PFSK-1 (cell line): ENCODE results near the gene MCTP1.

ENCODE experiments used
- POLR2AphosphoS5 ChIP-seq: IDR thresholded peaks from 2 replicates; pipeline ENCODE4 v1.6.1; 2012; ENCODE audit warnings: low read depth, mild to moderate bottlenecking, control low read depth, low read length, moderate library complexity
- SIN3A ChIP-seq: IDR thresholded peaks from 2 replicates; pipeline ENCODE4 v1.6.1; 2012; ENCODE audit warnings: mild to moderate bottlenecking, low read length, moderate library complexity, borderline replicate concordance; ENCODE audit not compliant: insufficient read depth
- TAF1 ChIP-seq: IDR thresholded peaks from 2 replicates; pipeline ENCODE4 v1.6.1; 2012; ENCODE audit warnings: low read length, control low read depth, borderline replicate concordance; ENCODE audit not compliant: insufficient read depth
- TF ChIP-seq, protein P1 (sequence below), 2 experiments: IDR thresholded peaks; 2 replicates each; pipeline versions ENCODE4 v1.6.1 to v1.8.0; 2011 to 2012; ENCODE audit warnings: low read depth in 2 of 2, low read length in 2 of 2, control low read depth in 1 of 2, inconsistent platforms in 1 of 2, mild to moderate bottlenecking in 1 of 2, moderate library complexity in 1 of 2; ENCODE audit not compliant: insufficient read depth in 1 of 2

DNA sequence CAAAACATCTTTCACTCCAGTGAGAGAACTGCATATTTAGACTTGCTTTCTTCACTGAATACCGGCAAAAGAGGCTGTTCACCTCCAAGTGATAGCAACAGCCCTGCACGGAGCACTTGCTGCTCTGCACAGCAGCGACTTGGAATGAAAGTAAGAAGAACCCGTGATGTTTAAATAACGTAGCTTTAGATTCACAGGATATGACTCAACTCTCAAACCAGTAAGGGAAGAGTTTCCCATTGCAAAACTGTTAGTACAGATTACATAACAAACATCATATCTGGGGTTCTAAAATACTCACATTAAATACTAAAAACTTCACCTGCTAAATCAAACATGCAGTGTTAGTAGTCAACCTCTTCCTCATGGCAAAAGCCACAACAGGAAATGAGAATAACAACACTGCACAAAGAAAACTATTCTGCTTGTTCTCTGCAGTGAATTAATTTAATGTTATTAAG is 203.4 kb downstream of the MCTP1 start:
- TF ChIP-seq, protein P1, sequence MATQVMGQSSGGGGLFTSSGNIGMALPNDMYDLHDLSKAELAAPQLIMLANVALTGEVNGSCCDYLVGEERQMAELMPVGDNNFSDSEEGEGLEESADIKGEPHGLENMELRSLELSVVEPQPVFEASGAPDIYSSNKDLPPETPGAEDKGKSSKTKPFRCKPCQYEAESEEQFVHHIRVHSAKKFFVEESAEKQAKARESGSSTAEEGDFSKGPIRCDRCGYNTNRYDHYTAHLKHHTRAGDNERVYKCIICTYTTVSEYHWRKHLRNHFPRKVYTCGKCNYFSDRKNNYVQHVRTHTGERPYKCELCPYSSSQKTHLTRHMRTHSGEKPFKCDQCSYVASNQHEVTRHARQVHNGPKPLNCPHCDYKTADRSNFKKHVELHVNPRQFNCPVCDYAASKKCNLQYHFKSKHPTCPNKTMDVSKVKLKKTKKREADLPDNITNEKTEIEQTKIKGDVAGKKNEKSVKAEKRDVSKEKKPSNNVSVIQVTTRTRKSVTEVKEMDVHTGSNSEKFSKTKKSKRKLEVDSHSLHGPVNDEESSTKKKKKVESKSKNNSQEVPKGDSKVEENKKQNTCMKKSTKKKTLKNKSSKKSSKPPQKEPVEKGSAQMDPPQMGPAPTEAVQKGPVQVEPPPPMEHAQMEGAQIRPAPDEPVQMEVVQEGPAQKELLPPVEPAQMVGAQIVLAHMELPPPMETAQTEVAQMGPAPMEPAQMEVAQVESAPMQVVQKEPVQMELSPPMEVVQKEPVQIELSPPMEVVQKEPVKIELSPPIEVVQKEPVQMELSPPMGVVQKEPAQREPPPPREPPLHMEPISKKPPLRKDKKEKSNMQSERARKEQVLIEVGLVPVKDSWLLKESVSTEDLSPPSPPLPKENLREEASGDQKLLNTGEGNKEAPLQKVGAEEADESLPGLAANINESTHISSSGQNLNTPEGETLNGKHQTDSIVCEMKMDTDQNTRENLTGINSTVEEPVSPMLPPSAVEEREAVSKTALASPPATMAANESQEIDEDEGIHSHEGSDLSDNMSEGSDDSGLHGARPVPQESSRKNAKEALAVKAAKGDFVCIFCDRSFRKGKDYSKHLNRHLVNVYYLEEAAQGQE (IDR thresholded peaks at IDR 0.05; ENCODE audit: insufficient read depth in 1 of 2, low read depth in 2 of 2, low read length in 2 of 2): no peak
- TF ChIP-seq POLR2AphosphoS5 (no peak), SIN3A (no peak), TAF1 (no peak)
